T-helper 22 cell (primary cell): ENCODE data around the gene ST8SIA1.
A peak's percentile ranks its signal among the peaks of the same experiment; 100 is the strongest.
"Not testable (repeated sequence)": the region's sequence is repeated elsewhere in the genome, so short reads cannot be mapped to it uniquely, and the experiment has no call there.

Source experiments
- DNase-seq: peaks from one replicate; pipeline ENCODE4 v3.0.0-alpha.2; 2020; ENCODE audit warnings: low read depth

The ST8SIA1 gene, protein sequence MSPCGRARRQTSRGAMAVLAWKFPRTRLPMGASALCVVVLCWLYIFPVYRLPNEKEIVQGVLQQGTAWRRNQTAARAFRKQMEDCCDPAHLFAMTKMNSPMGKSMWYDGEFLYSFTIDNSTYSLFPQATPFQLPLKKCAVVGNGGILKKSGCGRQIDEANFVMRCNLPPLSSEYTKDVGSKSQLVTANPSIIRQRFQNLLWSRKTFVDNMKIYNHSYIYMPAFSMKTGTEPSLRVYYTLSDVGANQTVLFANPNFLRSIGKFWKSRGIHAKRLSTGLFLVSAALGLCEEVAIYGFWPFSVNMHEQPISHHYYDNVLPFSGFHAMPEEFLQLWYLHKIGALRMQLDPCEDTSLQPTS

DNA sequence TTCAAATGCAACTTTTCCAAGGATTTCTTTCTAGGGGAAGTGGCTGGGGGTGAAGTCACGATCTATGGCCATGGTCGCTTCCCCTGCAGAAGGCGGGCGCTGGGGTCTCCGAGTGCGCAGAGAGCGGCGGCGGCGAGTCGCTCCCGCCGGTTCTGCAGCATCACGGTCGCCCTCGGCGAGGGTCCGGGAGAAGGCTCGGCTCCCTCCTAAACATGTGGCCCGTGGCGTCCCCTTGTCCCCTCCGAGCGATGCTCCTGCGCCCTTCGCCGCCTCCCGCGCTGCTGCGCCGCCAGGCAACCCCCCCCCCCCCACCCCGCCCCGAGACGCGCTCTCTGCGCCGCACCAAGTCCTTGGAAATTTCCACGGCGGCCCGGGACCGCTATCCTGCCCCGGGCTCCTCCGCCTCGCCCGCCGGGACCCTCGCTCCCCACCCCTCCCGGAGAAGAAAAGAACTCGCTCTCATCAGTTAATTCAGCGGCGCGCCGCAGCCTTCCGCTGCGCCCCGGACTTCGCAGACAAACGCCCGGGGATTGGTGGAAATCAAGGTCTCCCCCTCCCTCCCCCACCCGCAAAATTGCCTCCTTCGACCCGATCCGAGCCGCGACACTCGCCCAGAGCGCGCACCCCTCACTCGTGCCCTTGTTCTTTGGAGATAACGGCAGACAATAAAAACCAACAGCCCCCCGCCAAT is at the start of gene ST8SIA1:
ST8SIA1 (minus strand) TSS at position 298 of the 691 bp plus-strand sequence. CDS start 475 bp downstream, outside the sequence.
- DNase-seq: peak; percentile 62

DNA sequence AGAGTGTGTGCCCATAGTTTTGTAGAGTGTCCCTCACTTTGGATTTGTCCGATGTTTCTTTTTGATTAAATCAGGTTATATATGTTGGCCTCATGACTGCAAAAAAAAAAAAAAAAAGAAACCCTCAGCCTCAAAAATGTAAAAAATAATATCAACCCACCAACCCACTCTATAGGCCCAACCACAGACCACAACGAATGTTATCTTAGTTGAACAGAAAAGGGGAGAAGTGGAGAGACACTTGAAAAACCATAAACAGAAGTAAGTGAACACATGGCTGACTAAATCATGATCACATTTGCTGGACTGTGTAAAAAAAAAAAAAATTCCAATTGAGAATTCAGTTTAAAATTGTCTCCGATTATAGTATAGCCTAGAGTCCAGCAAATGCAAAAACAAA is 45.5 kb upstream of the ST8SIA1 start:
- DNase-seq: no peak

DNA sequence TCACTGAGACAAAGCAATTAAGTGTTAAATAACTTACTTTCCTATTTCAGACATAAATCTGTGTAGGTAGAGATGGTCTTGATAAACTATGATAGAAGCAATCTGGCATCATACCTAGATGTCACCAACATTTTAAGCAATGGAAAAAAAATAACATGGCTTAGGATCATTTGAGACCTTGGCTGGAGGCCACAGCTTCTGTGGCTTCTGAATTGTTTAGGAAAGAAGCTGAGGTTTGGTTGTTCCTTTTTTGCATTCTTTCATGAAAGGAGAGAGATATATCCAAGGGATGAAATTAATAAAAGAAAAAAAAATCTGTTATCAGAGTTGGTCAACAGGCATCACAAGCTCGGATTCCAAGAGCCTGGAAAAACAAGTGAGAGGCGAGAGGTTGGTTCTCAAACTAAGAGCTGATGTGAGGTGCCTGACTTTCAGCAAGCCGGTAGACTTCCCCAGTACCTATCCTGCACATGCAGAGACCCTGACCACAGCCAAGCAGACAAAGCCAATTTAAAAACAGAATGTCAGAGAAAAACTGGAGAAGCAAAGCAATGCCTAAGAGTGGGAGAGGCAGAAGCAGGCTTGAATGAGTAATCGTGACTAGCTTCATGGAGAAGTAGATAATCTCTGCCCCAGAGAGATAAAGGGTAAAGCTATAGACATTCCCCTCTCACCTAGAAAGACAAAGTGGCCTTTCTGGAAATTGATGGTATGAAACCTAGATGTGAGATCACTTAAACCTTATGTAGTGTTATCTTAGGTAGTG is 43.4 kb upstream of the ST8SIA1 start:
- DNase-seq: no peak

DNA sequence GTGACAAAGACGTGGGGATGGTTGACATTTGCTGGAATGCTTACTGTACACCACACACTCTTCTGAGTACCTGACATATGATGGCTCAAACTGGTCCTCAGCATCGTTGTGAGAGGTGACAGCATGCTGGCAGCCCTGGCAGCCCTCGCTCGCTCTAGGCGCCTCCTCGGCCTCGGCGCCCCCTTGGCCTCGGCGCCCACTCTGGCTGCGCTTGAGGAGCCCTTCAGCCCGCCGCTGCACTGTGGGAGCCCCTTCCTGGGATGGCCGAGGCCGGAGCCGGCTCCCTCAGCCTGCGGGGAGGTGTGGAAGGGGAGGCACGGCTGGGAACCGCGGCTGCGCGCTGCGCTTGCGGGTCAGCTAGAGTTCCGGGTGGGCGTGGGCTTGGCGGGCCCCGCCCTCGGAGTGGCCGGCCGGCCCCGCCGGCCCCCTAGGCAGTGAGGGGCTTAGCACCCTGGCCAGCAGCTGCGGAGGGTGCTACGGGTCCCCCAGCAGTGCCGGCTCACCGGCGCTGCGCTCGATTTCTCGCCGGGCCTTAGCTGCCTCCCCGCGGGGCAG is 42.2 kb upstream of the ST8SIA1 start:
- not testable (repeated sequence) for DNase-seq

DNA sequence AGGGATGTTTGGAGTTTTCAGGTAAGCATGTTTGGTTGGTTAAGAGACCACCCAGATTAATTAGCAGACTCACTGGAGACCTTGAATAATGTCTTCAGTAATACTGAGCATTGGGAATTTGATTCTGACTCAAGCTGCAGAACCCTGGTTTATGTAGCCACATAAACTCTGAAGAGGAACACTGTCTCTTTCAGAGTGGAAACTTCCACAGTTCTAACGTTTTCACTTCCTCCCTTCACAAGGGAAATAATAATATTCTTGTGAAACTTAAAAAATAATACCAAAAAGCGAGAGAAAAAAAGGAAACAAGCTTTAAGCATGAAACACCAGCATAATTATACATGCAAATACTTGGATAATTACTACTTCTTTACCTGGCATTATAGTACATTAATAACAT is 40.0 kb upstream of the ST8SIA1 start:
- DNase-seq: no peak

DNA sequence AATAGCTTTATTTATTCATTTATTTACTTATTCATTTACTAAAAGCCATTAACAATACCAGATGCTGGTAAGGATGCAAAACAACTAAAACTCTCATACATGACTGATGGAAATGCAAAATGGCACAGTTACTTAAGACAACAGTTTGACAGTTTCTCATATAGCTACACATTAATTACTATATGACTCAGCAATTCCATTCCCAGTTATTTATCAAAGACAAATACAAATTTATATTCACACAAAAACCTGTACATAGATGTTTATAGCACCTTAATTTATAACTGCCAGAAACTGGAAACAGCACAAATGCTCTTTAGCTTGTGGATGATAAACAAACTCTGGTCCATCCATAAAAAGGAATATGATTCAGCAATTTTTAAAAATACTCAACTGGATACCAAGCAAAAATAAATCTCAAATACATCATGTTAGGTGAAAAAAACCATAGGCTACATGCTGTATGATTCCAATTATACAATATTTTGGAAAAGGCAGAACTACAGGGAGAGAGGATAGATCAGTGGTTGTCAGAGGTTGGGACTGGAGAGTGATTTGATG is 37.9 kb upstream of the ST8SIA1 start:
- DNase-seq: no peak

DNA sequence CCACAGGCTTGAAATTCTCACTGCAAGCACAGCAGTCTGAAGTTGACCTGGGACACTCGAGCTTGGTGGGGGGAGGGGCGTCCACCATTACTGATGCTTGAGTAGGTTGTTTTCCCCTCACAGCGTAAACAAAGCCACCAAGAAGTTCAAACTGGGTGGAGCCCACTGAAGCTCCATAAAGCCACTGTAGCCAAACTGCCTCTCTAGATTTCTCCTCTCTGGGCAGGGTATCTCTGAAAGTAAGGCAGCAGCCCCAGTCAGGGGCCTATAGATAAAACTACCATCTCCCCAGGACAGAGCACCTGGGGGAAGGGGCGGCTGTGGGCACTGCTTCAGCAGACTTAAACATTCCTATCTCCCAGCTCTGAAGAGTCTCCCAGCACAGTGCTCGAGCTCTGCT is 31.7 kb upstream of the ST8SIA1 start:
- no peak for DNase-seq

DNA sequence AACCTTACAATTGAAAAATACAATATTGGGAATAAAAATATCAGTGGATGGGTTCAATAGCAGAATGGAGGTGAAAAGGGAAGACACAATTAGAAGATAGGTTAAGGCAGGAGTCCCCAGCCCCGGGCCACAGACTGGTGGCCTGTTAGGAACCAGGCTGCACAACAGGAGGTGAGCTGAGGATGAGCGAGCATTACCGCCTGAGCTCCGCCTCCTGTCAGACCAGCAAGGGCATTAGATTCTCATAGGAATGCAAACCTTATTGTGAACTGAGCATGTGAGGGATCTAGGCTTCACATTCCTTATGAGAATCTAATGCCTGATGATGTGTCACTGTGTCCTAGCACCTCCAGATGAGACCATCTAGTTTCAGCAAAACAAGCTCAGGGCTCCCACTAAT is 27.3 kb upstream of the ST8SIA1 start:
- DNase-seq: no peak

DNA sequence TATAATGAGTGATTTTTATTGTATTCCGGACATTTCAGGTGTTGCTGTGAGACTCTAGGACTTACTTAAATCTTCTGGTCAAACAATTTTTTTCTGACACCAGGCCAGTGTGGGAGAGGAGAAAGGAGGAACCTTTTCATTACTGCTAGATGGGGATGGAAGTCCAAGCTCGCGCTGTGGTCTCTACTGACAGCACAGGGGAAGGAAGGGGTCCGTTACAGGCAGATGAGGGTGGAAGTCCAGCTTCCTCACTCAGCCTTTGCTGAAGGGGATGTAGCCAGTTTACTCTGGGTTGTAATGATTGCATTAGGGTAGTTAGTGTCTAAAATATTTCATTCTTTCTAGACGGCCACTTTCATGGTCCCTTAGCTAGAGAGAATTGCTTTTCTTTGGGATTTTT is 26.3 kb upstream of the ST8SIA1 start:
- no peak for DNase-seq

DNA sequence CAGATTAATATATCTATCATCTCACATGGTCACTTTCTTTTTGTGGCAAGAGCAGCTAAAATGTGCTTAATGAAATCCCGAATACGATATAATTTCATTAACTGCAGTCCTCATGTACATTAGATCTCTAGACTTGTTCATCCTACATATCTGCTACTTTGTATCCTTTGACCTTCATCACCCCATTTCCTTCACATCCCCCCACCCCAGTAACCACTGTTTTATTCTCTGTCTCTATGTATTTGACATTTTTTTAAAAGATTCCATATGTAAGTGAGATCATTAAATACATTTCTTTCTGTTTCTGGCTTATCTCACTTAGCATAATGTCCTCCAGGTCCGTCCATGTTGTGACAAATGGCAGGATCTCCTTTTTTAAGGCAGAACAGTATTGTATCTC is 23.0 kb upstream of the ST8SIA1 start:
- DNase-seq: no peak

DNA sequence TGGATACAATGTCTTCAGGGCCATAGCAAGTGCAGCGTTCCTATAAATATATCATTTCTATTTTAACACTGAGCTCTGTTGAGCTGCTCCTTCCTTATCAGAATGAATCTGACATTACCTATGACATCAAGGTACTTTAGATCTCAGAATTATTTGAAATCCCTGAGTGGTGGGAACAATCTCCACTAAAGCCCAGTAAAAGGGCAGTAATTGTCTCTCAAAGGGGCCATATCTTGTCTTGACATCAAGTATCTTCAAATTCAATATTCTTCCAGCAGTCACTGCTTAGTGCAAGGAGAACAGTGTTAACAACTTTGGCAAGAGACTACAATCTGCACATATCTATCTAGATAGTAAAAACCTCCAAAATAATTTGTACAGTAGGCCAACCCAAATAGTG is 21.7 kb upstream of the ST8SIA1 start:
- no peak for DNase-seq

DNA sequence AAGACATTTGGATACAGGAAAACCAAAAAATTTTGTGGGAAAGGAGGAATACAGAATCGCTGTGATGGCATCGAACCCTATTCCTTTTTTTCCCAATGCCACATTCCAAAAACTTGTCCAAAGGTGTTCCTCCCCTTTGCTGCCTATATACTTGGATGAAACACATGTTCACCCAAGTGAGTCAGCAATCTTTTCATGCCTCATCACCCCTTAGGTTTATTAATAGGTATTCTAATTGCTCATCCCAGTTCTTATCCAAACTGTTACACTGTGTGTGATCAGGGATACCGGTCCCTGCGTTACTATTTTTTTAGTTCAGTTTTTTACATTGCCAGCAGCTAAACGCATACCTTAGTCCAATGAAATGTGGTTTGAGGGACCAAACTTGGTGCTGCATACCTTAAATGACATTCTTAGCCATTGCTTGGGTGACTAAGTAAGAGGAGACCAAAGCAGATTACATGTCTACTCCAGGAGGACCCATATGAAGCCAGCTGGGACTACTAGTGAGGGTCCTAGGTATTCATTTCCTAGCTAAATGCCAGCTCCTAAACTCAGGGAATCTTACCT is 20.6 kb upstream of the ST8SIA1 start:
- no peak for DNase-seq

DNA sequence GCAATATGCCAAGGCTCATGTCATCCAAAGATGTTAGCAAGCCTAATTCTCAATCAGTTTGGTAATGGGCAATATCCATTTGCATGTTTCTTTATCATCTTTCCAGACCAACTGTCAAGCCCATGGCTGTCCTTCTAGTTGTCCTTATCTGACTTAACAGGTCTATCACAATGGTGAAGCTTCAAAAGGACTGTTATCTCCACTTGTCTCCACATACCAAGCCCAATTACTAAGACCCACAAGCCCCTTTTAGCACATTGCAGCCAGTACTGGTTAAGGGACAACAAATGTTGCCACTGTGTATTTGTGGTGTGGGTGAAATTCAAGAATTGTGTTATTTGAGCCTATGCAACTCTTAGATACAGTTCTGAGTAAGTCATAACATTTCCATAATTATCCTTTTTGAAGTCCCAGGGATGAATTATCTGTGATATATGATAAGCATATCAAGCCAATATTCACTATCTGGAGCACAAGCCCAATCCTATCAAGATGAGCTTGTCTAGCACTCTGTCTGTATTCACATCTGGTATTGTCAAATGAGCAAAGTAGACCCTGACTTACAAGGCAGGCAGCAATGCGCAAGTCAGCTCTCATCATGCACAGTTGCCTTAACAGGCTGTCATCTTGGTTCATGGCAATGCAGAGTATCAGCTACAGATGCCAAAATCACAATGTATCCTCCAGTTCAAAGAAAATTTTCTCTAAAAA is 19.3 kb upstream of the ST8SIA1 start:
- DNase-seq: no peak

DNA sequence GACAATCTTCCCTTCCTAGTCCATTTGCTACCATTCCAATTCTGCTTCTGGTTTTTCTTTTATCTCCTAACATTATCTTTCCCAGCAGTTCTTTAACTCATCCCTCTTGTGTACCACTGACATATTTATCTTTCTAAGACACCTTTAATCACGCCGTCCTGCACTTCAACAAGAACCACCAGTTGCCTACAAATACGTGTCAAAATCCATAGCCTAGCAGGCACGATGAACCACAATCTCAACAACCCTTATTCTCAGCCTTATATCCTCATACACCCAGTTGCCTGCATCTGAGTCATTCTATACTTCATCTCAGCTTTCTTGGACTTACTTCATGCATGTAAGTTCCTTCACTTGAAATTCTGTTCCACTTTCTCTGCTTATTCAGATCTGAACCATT is 16.4 kb upstream of the ST8SIA1 start:
- DNase-seq: no peak

DNA sequence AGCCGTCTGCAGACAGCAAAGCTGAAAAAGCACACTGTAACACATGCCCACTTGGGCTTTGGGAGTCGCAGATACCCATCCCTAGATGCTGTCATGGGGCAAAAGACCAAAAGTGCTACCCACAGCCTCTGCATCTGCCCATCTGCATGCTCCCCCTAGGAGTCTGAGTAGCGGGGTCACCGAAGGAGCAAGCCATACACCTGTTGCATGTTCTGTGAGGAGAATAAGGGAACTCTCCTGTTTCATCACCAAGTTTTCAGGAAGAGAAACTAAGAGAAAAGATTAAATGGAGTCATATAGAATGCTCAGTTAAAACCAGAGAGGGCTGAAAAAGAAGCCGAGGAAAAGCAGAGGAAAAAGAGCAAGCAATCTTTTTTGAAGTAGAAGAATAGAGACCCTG is 13.7 kb upstream of the ST8SIA1 start:
- no peak for DNase-seq

DNA sequence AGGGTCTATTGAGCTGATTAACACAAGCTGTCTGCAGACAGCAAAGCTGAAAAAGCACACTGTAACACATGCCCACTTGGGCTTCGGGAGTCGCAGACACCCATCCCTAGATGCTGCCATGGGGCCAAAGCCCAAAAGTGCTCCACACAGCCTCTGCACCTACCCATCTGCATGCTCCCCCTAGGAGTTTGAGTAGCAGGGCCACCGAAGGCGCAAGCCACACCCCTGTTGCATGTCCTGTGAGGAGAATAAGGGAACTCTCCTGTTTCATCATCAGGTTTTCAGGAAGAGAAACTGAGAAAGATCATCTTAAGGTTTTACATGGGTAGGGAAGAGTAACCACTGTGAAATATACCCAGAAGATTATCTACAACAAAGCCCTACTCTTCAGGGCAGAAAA is 5.6 kb upstream of the ST8SIA1 start:
- no peak for DNase-seq

DNA sequence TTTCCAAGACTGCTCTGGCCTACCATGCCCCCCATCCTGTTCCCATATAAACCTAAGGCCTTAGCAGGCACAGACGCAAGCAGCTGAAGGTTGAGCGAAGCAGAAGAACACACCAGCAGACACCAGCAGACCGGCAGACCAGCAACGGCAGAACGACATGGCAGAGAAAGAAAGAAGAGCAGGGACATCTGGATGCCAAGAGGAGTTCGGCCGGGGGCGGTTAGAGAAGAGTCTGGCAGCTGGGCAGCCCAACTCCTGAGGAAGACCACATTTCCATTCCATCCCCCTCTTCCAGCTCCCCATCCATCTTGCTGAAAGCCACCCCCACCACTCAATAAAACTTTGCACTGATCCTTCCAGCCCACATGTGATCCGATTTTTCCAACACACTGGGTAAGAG is 5.2 kb upstream of the ST8SIA1 start:
- no peak for DNase-seq

DNA sequence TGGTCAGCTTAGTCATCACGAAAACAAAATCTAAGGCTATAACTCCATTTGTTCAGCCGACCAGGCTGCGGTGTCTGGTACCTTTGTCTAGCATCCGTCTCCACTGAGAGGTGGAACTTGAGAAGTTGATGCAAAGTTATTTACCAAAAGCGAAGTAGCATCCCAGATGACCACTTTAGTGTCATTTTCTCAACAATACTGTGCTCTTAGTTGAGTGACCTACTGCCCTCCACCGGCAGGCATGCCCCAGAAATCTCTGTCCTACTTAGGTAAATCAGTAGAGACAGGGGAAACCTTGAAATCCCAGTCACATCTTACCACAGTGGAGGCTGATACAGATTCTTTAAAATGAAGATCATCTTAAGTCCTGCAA is 1.3 kb upstream of the ST8SIA1 start:
- DNase-seq: no peak

DNA sequence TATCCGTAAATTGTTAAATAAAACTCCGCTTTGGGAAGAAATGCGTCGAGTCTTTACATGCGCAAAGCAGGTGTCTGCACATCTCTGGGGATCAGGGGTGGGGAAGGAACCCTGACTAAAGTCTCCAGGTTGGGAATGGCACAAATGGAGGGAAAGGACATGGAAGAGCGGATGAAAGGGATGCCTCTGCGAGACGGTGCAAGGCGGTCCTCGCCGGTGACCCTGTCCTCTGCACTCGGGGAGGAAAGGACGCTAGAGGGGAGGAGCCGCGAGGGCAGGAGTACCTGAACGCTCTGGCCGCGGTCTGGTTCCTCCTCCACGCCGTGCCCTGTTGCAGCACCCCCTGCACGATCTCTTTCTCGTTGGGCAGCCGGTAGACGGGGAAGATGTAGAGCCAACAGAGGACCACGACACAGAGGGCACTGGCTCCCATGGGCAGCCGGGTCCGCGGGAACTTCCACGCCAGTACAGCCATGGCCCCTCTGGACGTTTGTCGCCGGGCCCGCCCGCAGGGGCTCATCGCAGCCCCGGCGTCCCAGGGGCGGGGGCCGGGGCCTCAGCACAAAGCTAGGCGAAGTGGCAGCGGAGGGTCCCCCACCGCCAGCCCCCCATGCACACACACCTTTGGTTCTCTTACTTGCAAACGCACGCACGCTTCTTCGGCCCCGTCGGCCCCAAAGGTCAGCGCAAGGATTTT is 646 bp downstream of the ST8SIA1 start:
- DNase-seq: no peak

DNA sequence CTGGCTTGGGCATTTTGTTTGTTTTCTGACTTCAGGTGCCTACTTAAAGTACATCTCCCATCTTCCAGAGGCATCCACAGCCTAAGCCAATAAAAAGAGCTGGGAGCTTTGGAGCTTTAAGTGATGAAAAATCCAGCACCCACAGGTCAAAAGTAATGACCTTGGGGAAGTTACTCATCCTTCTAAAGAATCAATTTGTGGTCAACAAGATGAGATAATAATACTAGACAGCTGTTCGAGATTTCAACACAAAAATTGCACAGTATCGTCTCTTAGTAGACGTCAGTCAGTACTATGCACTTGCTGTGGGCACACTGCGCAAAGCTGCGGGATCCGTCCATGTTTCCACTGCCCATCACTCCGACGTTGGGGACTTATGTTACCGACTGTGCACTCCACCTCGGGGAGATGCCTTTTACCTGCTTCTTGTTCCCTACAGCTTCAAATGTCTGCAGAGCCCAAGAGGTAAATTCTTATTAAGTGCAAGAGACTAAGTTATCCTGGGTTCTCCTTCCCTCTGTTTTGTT is 1.3 kb downstream of the ST8SIA1 start:
- DNase-seq: no peak

DNA sequence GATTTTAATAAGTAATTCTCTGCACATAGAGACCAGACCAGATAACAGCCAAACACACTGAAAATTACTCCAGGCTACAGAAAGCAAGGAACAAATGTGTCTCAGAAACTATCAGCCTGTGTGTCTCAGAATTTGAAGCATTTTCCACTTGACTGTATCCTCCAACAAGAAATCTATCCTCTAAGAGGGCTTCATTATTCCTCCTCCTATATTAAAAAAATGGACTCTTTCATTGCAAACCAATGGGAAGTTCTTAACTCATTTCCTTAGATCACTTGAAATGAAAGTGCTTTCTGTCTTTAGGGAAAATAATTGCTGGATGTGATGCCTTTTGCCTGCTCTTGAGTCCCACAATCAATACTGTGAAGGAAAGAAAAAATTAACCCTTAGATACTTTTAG is 2.3 kb downstream of the ST8SIA1 start:
- DNase-seq: no peak
